Activated CD8-positive, alpha-beta T cell treated with anti-CD3 and anti-CD28 coated beads, Interleukin-2, amount 10 ng/mL, durations not matched to agents 7 days and 5 days (primary cell): ENCODE data around the gene FN3KRP. TPM values are rescaled to one million over a fixed set of nuclear protein-coding genes. Genes with fewer than 3 reads are reported as not detected.

Experiments
- ATAC-seq: fragments of 150-1000 bp; cut with Tn5 transposase; one replicate; pipeline ENCODE4 v1.10.0; 2021; ENCODE audit warnings: moderate library complexity
- CTCF ChIA-PET: fragments of 350-600 bp; sonication (Branson Sonifier 250); formaldehyde crosslinking; loops from one replicate; lab custom pipeline; 2021; ENCODE audit warnings: antibody characterized with exemption; lab: Charles Lee
- POLR2A ChIA-PET: fragments of 350-600 bp; sonication (Branson Sonifier 250); formaldehyde crosslinking; loops from one replicate; lab custom pipeline; 2021; ENCODE audit warnings: antibody characterized with exemption; lab: Charles Lee
- DNase-seq: peaks from one replicate; pipeline ENCODE4 v3.0.0-alpha.2; 2020
- H3K27ac Mint-ChIP-seq: one replicate; pipeline ENCODE4 v1.8.0; 2021; ENCODE audit warnings: mild to moderate bottlenecking, mixed read lengths
- H3K27me3 Mint-ChIP-seq: one replicate; pipeline ENCODE4 v1.8.0; 2021; ENCODE audit warnings: low read depth, mixed read lengths
- H3K36me3 Mint-ChIP-seq: one replicate; pipeline ENCODE4 v1.8.0; 2021; ENCODE audit warnings: low read depth, mixed read lengths
- H3K4me1 Mint-ChIP-seq: one replicate; pipeline ENCODE4 v1.8.0; 2021; ENCODE audit warnings: low read depth, mixed read lengths
- H3K4me3 Mint-ChIP-seq: one replicate; pipeline ENCODE4 v1.8.0; 2021; ENCODE audit warnings: mild to moderate bottlenecking, mixed read lengths
- H3K9me3 Mint-ChIP-seq: one replicate; pipeline ENCODE4 v1.8.0; 2022; ENCODE audit warnings: mixed read lengths; ENCODE audit not compliant: insufficient read depth
- total RNA-seq, 2 experiments: library from RNA; stranded (reverse); gene quantifications; one replicate each; pipeline ENCODE4 v1.2.3, GENCODE V29; 2021

Gene FN3KRP
- total RNA-seq, 2 experiments from 2014 or later: 41.8 to 43.8 TPM

DNA sequence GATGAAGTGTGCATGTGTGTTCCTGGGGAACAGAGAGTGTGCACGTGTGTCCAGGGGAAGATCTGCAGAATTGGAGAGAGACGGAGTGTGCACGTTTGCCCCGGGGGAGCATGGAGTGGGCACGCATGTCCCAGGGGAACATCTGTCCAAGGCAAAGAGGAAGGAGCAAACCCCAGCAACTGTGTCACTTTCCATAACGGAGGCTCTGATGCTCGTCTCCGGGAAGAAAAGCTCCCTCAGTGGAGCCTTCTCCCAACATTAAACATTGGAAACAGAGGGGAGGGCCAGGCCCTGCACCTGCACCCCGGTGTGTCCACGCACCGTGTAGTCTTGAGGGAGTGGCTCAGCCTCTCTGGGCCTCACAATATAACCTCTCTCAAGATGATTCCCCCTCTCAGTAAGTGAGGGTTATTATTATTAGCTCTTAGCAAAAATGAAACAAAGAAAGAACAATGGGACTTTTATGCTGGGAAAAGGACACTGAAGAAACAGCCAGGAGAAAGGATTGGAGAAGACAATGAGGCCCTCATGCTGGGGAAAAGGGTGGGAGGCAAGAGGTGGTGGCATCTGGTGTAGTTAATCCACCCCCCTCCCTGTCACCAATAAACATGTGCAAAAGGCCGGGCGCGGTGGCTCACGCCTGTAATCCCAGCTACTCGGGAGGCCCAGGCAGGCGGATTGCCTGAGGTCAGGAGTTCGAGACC, 25.6 kb upstream of the FN3KRP start:
- H3K36me3 Mint-ChIP-seq: no peaks in the 10 kb centered on the region
- no peak overlapping the region for H3K4me3 Mint-ChIP-seq
- CTCF ChIA-PET: no interaction called here
- ATAC-seq: no peak
- POLR2A ChIA-PET: no interaction called here
- no peak overlapping the region for H3K27ac Mint-ChIP-seq
- no peak for DNase-seq
- H3K9me3 Mint-ChIP-seq: peaks cover 13% of the 10 kb centered on the region
- H3K4me1 Mint-ChIP-seq: no peaks in the 10 kb centered on the region
- H3K27me3 Mint-ChIP-seq: no peaks in the 10 kb centered on the region

DNA sequence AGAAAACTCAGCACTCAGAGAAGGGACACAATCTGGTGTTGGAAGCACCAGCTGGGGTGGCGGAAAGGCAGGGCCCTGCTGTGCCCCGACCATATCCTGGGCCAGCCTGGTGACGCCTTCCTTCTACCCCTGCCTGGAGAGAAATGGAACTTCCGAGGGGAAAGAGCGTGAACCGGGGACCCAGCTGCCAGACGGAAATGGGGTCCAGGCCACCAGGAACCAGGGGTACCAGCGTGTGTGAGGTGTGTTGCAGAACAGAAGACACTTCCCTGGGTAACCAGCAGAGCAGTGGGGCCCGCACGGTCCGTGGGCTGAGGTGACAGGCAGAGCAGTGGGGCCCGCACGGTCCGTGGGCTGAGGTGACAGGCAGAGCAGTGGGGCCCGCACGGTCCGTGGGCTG, 24.8 kb upstream of the FN3KRP start:
- H3K4me3 Mint-ChIP-seq: no peak overlapping the region
- H3K9me3 Mint-ChIP-seq: peaks cover 13% of the 10 kb centered on the region
- ATAC-seq (no peak), DNase-seq (no peak)
- no peak overlapping the region for H3K27ac Mint-ChIP-seq
- H3K27me3 Mint-ChIP-seq: peaks cover 6% of the 10 kb centered on the region
- ChIA-PET CTCF (no interaction called here), POLR2A (no interaction called here)
- no peaks in the 10 kb centered on the region for H3K4me1 Mint-ChIP-seq
- H3K36me3 Mint-ChIP-seq: no peaks in the 10 kb centered on the region

DNA sequence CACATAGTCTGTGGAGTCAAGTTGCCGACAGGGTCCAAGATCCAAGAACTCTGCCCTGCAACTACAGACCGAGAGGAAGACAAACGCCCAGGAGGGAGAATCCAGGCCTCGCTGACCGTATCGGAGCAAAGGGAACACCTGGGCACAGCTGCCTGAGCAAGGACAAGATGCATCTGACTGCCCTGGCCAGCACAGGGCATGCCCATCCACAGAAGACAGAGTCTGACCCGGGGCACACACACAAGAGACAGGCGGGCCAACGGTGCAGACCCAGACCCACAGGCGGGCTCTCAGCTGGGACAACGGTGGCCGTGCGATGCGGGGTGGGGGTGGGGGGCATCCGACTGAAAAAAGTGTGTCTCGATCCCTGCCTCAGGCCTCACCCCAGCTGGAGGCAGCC, 24.2 kb upstream of the FN3KRP start:
- H3K27ac Mint-ChIP-seq: no peak overlapping the region
- ChIA-PET CTCF (no interaction called here), POLR2A (interaction anchor here (0.7 kb wide), 1 partner anchor 8 kb away, joined by 4 read pairs; no protein-coding TSS in a partner anchor)
- H3K27me3 Mint-ChIP-seq: peaks cover 11% of the 10 kb centered on the region
- no peaks in the 10 kb centered on the region for H3K36me3 Mint-ChIP-seq
- no peaks in the 10 kb centered on the region for H3K4me1 Mint-ChIP-seq
- DNase-seq: no peak
- no peak for ATAC-seq
- peaks cover 13% of the 10 kb centered on the region for H3K9me3 Mint-ChIP-seq
- no peak overlapping the region for H3K4me3 Mint-ChIP-seq

DNA sequence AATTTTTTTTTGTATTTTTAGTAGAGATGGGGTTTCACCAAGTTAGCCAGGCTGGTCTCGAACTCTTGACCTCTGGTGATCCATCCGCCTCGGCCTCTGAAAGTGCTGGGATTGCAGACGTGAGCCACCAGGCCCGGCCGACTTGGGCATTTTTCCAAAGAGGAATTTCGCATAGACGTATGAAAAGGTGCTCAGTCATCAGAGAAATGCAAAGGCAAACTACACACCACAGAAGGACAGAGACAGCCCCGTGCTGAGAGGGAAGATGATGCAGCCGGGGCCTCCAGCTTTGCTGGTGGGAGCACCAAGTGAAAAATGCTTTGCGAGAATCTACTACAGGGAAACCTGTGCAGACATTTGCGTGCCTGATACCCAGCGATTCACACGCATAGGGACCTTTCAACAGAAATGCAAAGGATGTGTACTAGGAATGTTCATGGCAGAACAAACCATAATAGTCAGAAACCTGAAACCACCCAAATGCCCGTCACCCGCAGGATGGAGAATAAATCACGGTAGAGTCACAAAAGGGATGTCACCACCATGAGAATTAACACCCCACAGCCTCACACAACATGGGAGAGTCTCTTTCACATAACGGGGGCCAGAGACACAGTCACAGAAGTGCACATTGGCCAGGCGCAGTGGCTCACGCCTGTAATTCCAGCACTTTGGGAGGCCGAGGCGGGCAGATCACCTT, 23.2 kb upstream of the FN3KRP start:
- POLR2A ChIA-PET: no interaction called here
- Mint-ChIP-seq H3K27me3 (peaks cover 12% of the 10 kb centered on the region), H3K27ac (no peak overlapping the region)

DNA sequence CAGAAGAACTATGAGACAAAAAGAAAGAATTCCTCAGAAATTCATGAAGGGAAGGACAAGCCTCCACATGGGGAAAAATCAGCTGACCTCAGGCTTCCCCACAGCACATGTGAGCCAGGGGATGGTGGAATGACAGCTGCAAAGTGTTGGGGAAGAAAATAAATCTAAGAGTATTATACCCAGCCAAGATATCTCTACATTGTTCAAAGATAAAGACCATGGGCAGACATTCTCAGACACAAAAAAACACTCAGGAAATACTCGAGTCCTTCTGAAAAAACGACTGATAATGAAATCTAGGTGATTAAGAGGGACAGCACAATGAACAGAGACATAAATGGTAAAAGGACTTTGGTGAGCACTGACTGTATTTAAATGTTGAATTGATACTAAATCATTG, 21.9 kb upstream of the FN3KRP start:
- ChIA-PET CTCF (no interaction called here), POLR2A (no interaction called here)
- Mint-ChIP-seq H3K4me1 (peaks cover 5% of the 10 kb centered on the region), H3K27me3 (peaks cover 14% of the 10 kb centered on the region), H3K4me3 (no peak overlapping the region), H3K9me3 (peaks cover 13% of the 10 kb centered on the region), H3K27ac (no peak overlapping the region), H3K36me3 (no peaks in the 10 kb centered on the region)
- ATAC-seq: no peak
- DNase-seq: no peak

More for the DNA sequence above, 23.2 kb upstream of the FN3KRP start:
- CTCF ChIA-PET: no interaction called here
- Mint-ChIP-seq H3K9me3 (peaks cover 13% of the 10 kb centered on the region), H3K4me1 (no peaks in the 10 kb centered on the region), H3K4me3 (no peak overlapping the region), H3K36me3 (no peaks in the 10 kb centered on the region)
- ATAC-seq (no peak), DNase-seq (no peak)

DNA sequence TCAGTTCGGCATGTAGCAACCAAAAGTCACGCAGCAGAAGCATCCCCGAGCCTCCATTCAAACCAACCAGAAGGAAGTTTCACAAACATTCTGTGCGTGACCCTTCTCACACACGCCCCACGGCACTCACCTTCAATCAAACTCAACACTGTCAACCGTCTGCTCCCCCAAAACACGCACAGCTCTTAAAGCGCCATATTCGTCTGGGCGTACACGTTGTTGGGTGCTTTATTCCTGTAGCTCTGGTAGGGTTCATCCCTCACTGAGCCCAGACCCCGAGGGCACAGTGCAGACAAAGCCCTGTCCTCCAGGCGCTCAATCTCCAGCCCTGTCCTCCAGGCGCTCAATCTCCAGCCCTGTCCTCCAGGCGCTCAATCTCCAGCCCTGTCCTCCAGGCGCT, 20.2 kb upstream of the FN3KRP start:
- DNase-seq: peak; percentile 19
- H3K4me3 Mint-ChIP-seq: no peak overlapping the region
- ChIA-PET POLR2A (no interaction called here), CTCF (no interaction called here)
- H3K9me3 Mint-ChIP-seq: peaks cover 13% of the 10 kb centered on the region
- H3K27me3 Mint-ChIP-seq: peaks cover 14% of the 10 kb centered on the region
- no peaks in the 10 kb centered on the region for H3K36me3 Mint-ChIP-seq
- ATAC-seq: no peak
- peaks cover 5% of the 10 kb centered on the region for H3K4me1 Mint-ChIP-seq
- no peak overlapping the region for H3K27ac Mint-ChIP-seq

DNA sequence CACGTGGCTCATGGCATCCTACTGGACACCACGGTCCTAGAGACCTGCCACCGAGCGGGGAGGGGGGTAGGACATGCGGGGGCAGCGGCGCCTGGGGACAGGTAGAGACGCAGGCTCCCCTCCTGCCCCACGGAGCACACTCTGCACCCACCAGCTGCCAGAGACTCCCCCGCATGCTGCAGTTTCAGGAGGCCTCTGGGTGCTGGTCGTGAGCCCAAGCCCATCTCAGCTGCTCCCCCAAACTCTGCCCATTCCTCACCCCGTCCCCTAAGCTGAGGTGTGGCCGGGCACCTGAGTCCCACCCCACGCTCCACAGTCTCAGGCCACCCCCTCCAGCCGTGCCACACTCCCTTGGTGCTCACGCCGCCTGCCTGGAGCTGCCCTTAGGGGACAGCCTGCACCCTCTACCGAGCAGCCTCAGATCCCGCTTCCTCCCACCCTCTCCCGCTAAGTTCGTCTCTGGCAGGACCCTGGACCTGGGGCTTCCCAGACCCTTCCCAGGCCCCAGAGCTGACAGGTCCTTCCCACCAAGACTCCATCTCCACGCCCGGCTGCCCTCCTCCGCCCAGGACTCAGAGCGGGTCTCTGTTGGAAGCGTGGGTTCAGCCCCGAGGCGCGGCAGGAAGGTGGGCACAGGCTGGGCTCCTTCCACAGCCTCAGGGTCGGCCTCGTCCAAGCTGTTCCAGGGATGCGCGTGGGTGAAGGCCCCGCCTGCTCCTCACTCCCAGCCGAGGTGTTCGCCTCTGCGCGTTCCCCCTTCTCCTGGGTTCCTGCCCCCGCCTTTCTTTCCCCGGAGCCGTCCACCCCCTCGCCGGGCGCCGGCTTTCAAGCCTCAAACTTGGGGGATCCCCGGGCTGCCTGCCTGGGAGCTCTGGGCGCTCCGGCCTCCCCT, 19.3 kb upstream of the FN3KRP start:
- ATAC-seq (no peak), DNase-seq (no peak)

DNA sequence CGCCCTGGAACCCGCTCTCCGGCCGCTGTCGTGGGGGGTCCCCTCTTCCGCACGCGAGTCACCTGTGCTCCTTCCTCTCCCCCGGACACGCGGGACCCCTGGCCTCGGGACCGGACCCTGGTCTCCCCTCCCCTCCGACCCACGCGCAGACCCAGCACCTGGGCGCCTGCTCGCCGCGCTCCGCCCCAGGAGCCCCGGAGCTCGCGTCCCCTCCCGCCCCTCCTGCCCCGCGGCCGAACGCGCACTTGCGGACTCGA, 18.8 kb upstream of the FN3KRP start:
- DNase-seq (no peak), ATAC-seq (no peak)
- Mint-ChIP-seq H3K27ac (no peak overlapping the region), H3K9me3 (peaks cover 13% of the 10 kb centered on the region), H3K27me3 (peaks cover 14% of the 10 kb centered on the region), H3K36me3 (no peaks in the 10 kb centered on the region), H3K4me3 (peak overlapping the region; percentile 40), H3K4me1 (peaks cover 5% of the 10 kb centered on the region)
- CTCF ChIA-PET: no interaction called here
- POLR2A ChIA-PET: interaction anchor here (1.6 kb wide), 1 partner anchor 9 kb away, joined by 4 read pairs; no protein-coding TSS in a partner anchor

More for the DNA sequence above, 19.3 kb upstream of the FN3KRP start:
- Mint-ChIP-seq H3K4me1 (peaks cover 5% of the 10 kb centered on the region), H3K27me3 (peaks cover 14% of the 10 kb centered on the region), H3K36me3 (no peaks in the 10 kb centered on the region), H3K4me3 (peak overlapping the region; percentile 40), H3K9me3 (peaks cover 13% of the 10 kb centered on the region), H3K27ac (no peak overlapping the region)
- POLR2A ChIA-PET: interaction anchor here (1.6 kb wide), 1 partner anchor 9 kb away, joined by 4 read pairs; no protein-coding TSS in a partner anchor
- CTCF ChIA-PET: no interaction called here

DNA sequence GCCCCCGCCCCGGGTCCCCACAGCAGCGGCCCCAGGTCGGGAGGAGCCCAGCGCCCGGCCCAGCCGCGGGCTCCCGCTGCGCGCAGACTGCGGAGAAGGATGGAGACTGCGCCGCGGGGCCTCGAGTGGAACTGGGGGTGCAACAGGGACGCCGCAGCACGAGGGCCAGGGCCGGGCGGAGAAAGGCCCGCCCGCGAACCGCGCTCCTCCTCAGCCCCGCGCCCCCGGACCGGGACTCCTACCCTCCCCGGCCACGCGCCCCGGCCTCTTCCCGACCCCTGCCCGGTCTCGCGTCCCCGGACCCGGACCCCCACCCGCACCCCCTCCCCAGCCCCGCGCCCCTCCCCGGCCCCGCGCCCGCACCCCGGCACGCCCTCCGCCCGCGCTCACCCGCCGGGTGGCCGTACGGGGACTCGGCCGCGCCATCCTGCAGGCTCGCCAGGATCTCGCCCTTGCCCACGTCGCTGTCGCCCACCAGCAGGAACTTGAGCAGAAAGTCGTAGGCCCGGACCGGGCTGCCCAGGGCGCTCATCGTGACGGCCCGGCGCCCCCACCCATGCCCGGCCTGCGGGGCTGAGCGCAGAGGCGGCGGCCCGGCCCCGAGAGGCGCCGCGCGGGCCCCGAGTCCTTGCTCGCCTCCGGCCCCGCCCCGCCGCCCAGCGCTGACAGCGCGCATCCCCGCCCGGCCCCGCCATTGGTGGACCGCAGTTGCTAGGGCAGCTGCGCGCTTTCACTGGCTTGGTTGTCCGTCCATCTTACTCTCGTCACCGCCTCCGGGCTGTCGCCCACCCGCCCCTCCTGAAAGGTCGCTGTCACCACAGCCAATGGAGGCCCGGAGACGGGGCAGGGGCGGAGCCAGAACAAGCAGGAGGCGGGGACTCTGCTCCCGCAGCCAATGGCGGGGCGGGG, 18.2 kb upstream of the FN3KRP start, which contains the start of gene RAB40B:
RAB40B (minus strand) TSS at position 634 of the 909 bp plus-strand sequence; CDS start at position 532, 102 bp downstream.
- ATAC-seq: peak; percentile 99
- Mint-ChIP-seq H3K9me3 (peaks cover 10% of the 10 kb centered on the region), H3K4me3 (peak within 1 kb of the TSS; percentile 73), H3K27ac (peak within 1 kb of the TSS; percentile 3), H3K27me3 (peaks cover 14% of the 10 kb centered on the region), H3K36me3 (no peaks in the 10 kb centered on the region), H3K4me1 (peaks cover 5% of the 10 kb centered on the region)
- DNase-seq: peak; percentile 99
- POLR2A ChIA-PET: interaction anchor here (1.6 kb wide), 1 partner anchor 10 kb away, joined by 4 read pairs; no protein-coding TSS in a partner anchor
- CTCF ChIA-PET: interaction anchor here (1.0 kb wide), 1 partner anchor 9 kb away, joined by 4 read pairs; no protein-coding TSS in a partner anchor

DNA sequence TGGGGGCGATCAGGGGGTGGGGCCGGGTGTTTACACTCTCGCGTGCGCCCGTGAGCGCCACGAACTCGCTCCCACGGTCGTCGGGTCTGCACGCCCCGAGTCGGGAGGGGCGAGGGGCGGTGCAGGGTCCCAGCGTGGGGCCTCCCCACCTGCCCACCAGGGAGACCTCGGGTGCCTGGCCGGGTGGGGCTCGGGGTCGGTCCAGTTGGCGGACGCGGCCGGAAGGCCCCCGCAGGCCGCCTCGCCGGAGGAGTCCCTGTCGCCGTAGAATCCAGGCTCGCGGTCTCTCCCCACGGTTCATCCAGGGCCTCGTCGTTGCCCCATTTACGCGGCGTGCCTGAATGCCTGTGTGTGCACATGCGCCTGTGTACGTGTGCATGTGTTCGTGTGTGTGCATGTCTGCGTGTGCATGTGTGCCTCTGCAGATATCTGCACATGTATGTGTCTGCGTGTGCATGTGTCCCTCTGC, 17.5 kb upstream of the FN3KRP start:
- peak overlapping the region; percentile 3 for H3K27ac Mint-ChIP-seq
- POLR2A ChIA-PET: no interaction called here
- ATAC-seq (no peak), DNase-seq (no peak)
- H3K4me3 Mint-ChIP-seq: peak overlapping the region; percentile 68
- peaks cover 7% of the 10 kb centered on the region for H3K9me3 Mint-ChIP-seq
- CTCF ChIA-PET: interaction anchor here (1.0 kb wide), 1 partner anchor 8 kb away, joined by 4 read pairs; no protein-coding TSS in a partner anchor
- peaks cover 14% of the 10 kb centered on the region for H3K27me3 Mint-ChIP-seq
- peaks cover 5% of the 10 kb centered on the region for H3K4me1 Mint-ChIP-seq
- H3K36me3 Mint-ChIP-seq: no peaks in the 10 kb centered on the region

DNA sequence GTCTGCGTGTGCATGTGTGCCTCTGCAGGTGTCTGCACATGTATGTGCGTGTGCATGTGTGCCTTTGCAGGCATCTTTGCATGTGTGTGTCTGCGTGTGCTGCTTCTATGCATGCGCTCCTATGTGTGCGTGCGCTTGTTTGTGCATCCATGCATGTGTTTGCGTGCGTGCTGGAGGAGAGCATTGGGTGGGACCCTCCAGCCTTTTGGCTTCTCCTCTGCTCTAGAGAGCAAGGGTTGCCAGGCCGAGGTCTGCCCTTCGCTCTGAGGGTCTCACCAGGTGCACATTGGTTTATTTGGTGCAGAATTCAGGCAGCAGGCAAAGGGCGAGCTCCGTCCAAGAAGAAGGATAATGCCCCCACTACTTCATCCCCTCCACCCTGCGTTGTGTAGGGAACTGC, 17.0 kb upstream of the FN3KRP start:
- DNase-seq (no peak), ATAC-seq (no peak)
- ChIA-PET POLR2A (no interaction called here), CTCF (no interaction called here)
- peak overlapping the region; percentile 68 for H3K4me3 Mint-ChIP-seq
- H3K4me1 Mint-ChIP-seq: peaks cover 5% of the 10 kb centered on the region
- peaks cover 5% of the 10 kb centered on the region for H3K9me3 Mint-ChIP-seq
- H3K27me3 Mint-ChIP-seq: peaks cover 14% of the 10 kb centered on the region
- no peaks in the 10 kb centered on the region for H3K36me3 Mint-ChIP-seq
- H3K27ac Mint-ChIP-seq: peak overlapping the region; percentile 3
